OCI-LY1 (cell line): ENCODE results near the gene SELE.

Source experiments
- H2AFZ ChIP-seq: fragments of 200-600 bp; sonication (generic), shearing (Covaris generic); 2 replicates; pipeline ENCODE4 v1.6.0; 2014; ENCODE audit warnings: antibody characterized with exemption, mild to moderate bottlenecking, low read length
- H3F3A ChIP-seq: fragments of 200-600 bp; sonication (generic), shearing (Covaris generic); 2 replicates; pipeline ENCODE4 v1.6.0; 2014; ENCODE audit warnings: mild to moderate bottlenecking, antibody characterized with exemption, low read length, moderate library complexity; ENCODE audit not compliant: insufficient read depth
- H3K27ac ChIP-seq: fragments of 200-600 bp; sonication (generic); 2 replicates; pipeline ENCODE4 v1.5.1; 2014; ENCODE audit warnings: low read length, mixed run types, mild to moderate bottlenecking, low read depth; ENCODE audit not compliant: poor library complexity, severe bottlenecking
- H3K27me3 ChIP-seq: fragments of 200-600 bp; sonication (generic); 2 replicates; pipeline ENCODE4 v1.6.0; 2014; ENCODE audit warnings: antibody characterized with exemption, mild to moderate bottlenecking, low read length, moderate library complexity; ENCODE audit not compliant: insufficient read depth
- H3K36me3 ChIP-seq: fragments of 200-600 bp; sonication (generic); 2 replicates; pipeline ENCODE4 v1.6.1; 2014; ENCODE audit warnings: mild to moderate bottlenecking, antibody characterized with exemption, low read length, moderate library complexity, mixed read lengths; ENCODE audit not compliant: insufficient read depth
- H3K4me1 ChIP-seq: fragments of 200-600 bp; sonication (generic); 2 replicates; pipeline ENCODE4 v1.5.1; 2014; ENCODE audit warnings: mild to moderate bottlenecking, low read length, moderate library complexity; ENCODE audit not compliant: insufficient read depth, severe bottlenecking
- H3K4me2 ChIP-seq: fragments of 200-600 bp; sonication (generic), shearing (Covaris generic); 2 replicates; pipeline ENCODE4 v1.6.1; 2014; ENCODE audit warnings: low read length
- H3K4me3 ChIP-seq: fragments of 200-600 bp; sonication (generic); 2 replicates; pipeline ENCODE4 v1.5.1; 2014; ENCODE audit warnings: low read length, low read depth, mild to moderate bottlenecking, mixed read lengths; ENCODE audit not compliant: poor library complexity, severe bottlenecking
- H3K79me2 ChIP-seq: fragments of 200-600 bp; shearing (Covaris generic); 2 replicates; pipeline ENCODE4 v1.6.1; 2016; ENCODE audit warnings: mixed run types, low read length, mixed read lengths; ENCODE audit not compliant: insufficient read depth
- H3K9ac ChIP-seq: fragments of 200-600 bp; sonication (generic), shearing (Covaris generic); 2 replicates; pipeline ENCODE4 v1.6.1; 2014; ENCODE audit warnings: mild to moderate bottlenecking, low read length, mixed read lengths
- H3K9me2 ChIP-seq: fragments of 200-600 bp; sonication (generic), shearing (Covaris generic); 2 replicates; pipeline ENCODE4 v1.6.1; 2014; ENCODE audit warnings: low read depth, mild to moderate bottlenecking, low read length, mixed read lengths
- H3K9me3 ChIP-seq: fragments of 200-600 bp; shearing (Covaris generic); 2 replicates; pipeline ENCODE4 v1.6.1; 2014; ENCODE audit warnings: low read length, mixed read lengths
- H4K20me1 ChIP-seq: fragments of 200-600 bp; sonication (generic), shearing (Covaris generic); 2 replicates; pipeline ENCODE4 v1.6.0; 2016; ENCODE audit warnings: mild to moderate bottlenecking, low read length; ENCODE audit not compliant: insufficient read depth
- CTCF ChIP-seq: fragments of 200-600 bp; sonication (generic), shearing (Covaris generic); IDR thresholded peaks from 2 replicates; pipeline ENCODE4 v1.5.1; 2017; ENCODE audit warnings: mild to moderate bottlenecking, antibody characterized with exemption, low read length, moderate library complexity, mixed read lengths
- EZH2 ChIP-seq: fragments of 200-600 bp; sonication (generic), shearing (Covaris generic); IDR thresholded peaks from 2 replicates; pipeline ENCODE4 v1.8.0; 2017; ENCODE audit warnings: borderline replicate concordance, mixed run types, mild to moderate bottlenecking, antibody characterized with exemption, low read length, moderate library complexity, mixed read lengths

Gene SELE

GRCh38 chr1:169745015-169745861, 11.4 kb upstream of the SELE start:
- Histone ChIP-seq H4K20me1 (no peaks in the 10 kb centered on the region), H3K4me1 (no peaks in the 10 kb centered on the region), H3K36me3 (no peaks in the 10 kb centered on the region), H3K4me2 (no peak overlapping the region), H3K79me2 (no peaks in the 10 kb centered on the region), H3K27me3 (no peaks in the 10 kb centered on the region), H2AFZ (no peak overlapping the region), H3K27ac (no peak overlapping the region), H3K4me3 (no peak overlapping the region), H3F3A (no peaks in the 10 kb centered on the region), H3K9me2 (no peaks in the 10 kb centered on the region), H3K9me3 (no peaks in the 10 kb centered on the region), H3K9ac (no peak overlapping the region)
- TF ChIP-seq EZH2, result no peak
- TF ChIP-seq CTCF, result no peak

GRCh38 chr1:169741666-169742394, 8.0 kb upstream of the SELE start:
- H3K4me3 ChIP-seq, result no peak overlapping the region
- H3K9me2 ChIP-seq, result no peaks in the 10 kb centered on the region
- H3K4me1 ChIP-seq, result no peaks in the 10 kb centered on the region
- no peaks in the 10 kb centered on the region for H3K36me3 ChIP-seq
- H3K4me2 ChIP-seq, result no peak overlapping the region
- no peak overlapping the region for H3K27ac ChIP-seq
- no peaks in the 10 kb centered on the region for H3K27me3 ChIP-seq
- no peaks in the 10 kb centered on the region for H3K79me2 ChIP-seq
- no peak overlapping the region for H3K9ac ChIP-seq
- H4K20me1 ChIP-seq, result no peaks in the 10 kb centered on the region
- H3K9me3 ChIP-seq, result no peaks in the 10 kb centered on the region
- TF ChIP-seq CTCF (no peak), EZH2 (no peak)
- H3F3A ChIP-seq, result no peaks in the 10 kb centered on the region
- H2AFZ ChIP-seq, result no peak overlapping the region

GRCh38 chr1:169739980-169740379, 6.1 kb upstream of the SELE start:
- H3K9ac ChIP-seq, result no peak overlapping the region
- H3K36me3 ChIP-seq, result no peaks in the 10 kb centered on the region
- H3K4me2 ChIP-seq, result no peak overlapping the region
- H3F3A ChIP-seq, result no peaks in the 10 kb centered on the region
- no peak overlapping the region for H2AFZ ChIP-seq
- H3K27ac ChIP-seq, result no peak overlapping the region
- no peak overlapping the region for H3K4me3 ChIP-seq
- no peaks in the 10 kb centered on the region for H3K9me2 ChIP-seq
- no peaks in the 10 kb centered on the region for H4K20me1 ChIP-seq
- H3K79me2 ChIP-seq, result no peaks in the 10 kb centered on the region
- H3K9me3 ChIP-seq, result no peaks in the 10 kb centered on the region
- H3K4me1 ChIP-seq, result no peaks in the 10 kb centered on the region
- no peaks in the 10 kb centered on the region for H3K27me3 ChIP-seq
- TF ChIP-seq EZH2, result no peak
- TF ChIP-seq CTCF, result no peak
